ENCODE data around the gene RECQL5.

GRCh38 chr17:75612906-75613626 is 53.9 kb downstream of the RECQL5 start:
- TF ChIP-seq CTCF (IDR thresholded peaks at IDR 0.05) = no peak
- no peak for TF ChIP-seq POLR2A (IDR thresholded peaks at IDR 0.05)
